Gastroesophageal sphincter (tissue), 4 donors: Measurements from ENCODE around the gene BABAM2. TPM values are rescaled to one million over a fixed set of nuclear protein-coding genes. Genes with fewer than 3 reads are reported as not detected.
"Not testable (repeated sequence)": the region's sequence is repeated elsewhere in the genome, so short reads cannot be mapped to it uniquely, and the experiment has no call there.

Source experiments
- ATAC-seq: fragments of 150-250 bp; one replicate; pipeline ENCODE4 v1.9.1; 2016; ENCODE audit warnings: mild to moderate bottlenecking, moderate library complexity
- H3K27ac ChIP-seq, 4 donors: fragments of 200-600 bp; sonication (generic) in 3 of 4; 1 replicate in 3 of 4; 2 replicates in 1 of 4; pipeline ENCODE4 v1.5.1; 2016 to 2019
- H3K27me3 ChIP-seq: fragments of 200-600 bp; sonication (generic); one replicate; pipeline ENCODE4 v1.5.1; 2019
- H3K36me3 ChIP-seq, 2 donors: fragments of 200-600 bp; sonication (generic); one replicate each; pipeline ENCODE4 v1.5.1; 2019; ENCODE audit warnings: control low read depth in 1 of 2
- H3K4me1 ChIP-seq, 3 donors: fragments of 200-600 bp; sonication (generic); 1 replicate in 2 of 3; 2 replicates in 1 of 3; pipeline ENCODE4 v1.5.1; 2016 to 2019; ENCODE audit warnings: control low read depth in 2 of 3
- H3K4me3 ChIP-seq, 2 donors: fragments of 200-600 bp; sonication (generic); one replicate each; pipeline ENCODE4 v1.5.1; 2019; ENCODE audit warnings: mild to moderate bottlenecking in 1 of 2, moderate library complexity in 1 of 2
- H3K9me3 ChIP-seq, 3 donors: fragments of 200-600 bp; sonication (generic); one replicate each; pipeline ENCODE4 v1.5.1; 2017 to 2019; ENCODE audit warnings: control low read depth in 2 of 3
- CTCF ChIP-seq, 4 experiments: fragments of 200-600 bp in 2 of 4; fragments of 450-650 bp in 2 of 4; sonication (generic) in 1 of 4; IDR thresholded peaks; one replicate each; pipeline ENCODE4 v1.5.1; 2017 to 2019; ENCODE audit warnings: antibody characterized with exemption in 4 of 4, mild to moderate bottlenecking in 2 of 4, moderate library complexity in 2 of 4
- EP300 ChIP-seq: sonication (generic); formaldehyde crosslinking; IDR thresholded peaks from one replicate; pipeline ENCODE4 v1.6.1; 2017; ENCODE audit warnings: antibody characterized with exemption, mild to moderate bottlenecking
- POLR2A ChIP-seq, 2 donors: fragments of 450-650 bp; IDR thresholded peaks; one replicate each; pipeline ENCODE4 v1.6.1; 2017; ENCODE audit warnings: antibody characterized with exemption in 2 of 2, mild to moderate bottlenecking in 2 of 2, moderate library complexity in 1 of 2
- POLR2AphosphoS5 ChIP-seq: sonication (generic); formaldehyde crosslinking; IDR thresholded peaks from one replicate; pipeline ENCODE4 v1.6.1; 2017; ENCODE audit warnings: antibody characterized with exemption
- WGBS, 2 donors: methylation state at CpG; one replicate each; pipeline ENCODE4 v1.1.5; 2018; ENCODE audit warnings: low coverage in 1 of 2; 5-methylcytosine and 5-hydroxymethylcytosine counted together
- total RNA-seq, 4 donors: library from RNA; depleted of rRNA; stranded (reverse); fragments of >200 nt; gene quantifications; one replicate each; pipeline ENCODE4 v1.1.0, GENCODE V29; 2016

Gene BABAM2
- total RNA-seq, 4 donors from 2014 or later: 28.5 to 43.6 (median 37.4) TPM

GRCh38 chr2:28332696-28333095, 442.2 kb downstream of the BABAM2 start:
- Histone ChIP-seq H3K4me1 (peaks cover 0 to 41% (median 0%) of the 10 kb centered on the region in 3 donors), H3K27me3 (no peaks in the 10 kb centered on the region), H3K27ac (no peak overlapping the region), H3K4me3 (no peak overlapping the region), H3K9me3 (no peaks in the 10 kb centered on the region), H3K36me3 (no peaks in the 10 kb centered on the region)
- no peak for ATAC-seq
- 88 to 100% methylated on average over 1 to 4 of the region's 8 CpGs for WGBS, 2 donors
- TF ChIP-seq EP300 (no peak), POLR2AphosphoS5 (no peak), CTCF (IDR thresholded peaks at IDR 0.05) (no peak), POLR2A (IDR thresholded peaks at IDR 0.05) (no peak)

- Histone ChIP-seq H3K4me1 (peaks cover 0 to 42% (median 0%) of the 10 kb centered on the region in 3 donors), H3K36me3 (peaks cover 0 to 5% of the 10 kb centered on the region in 2 donors), H3K4me3 (no peak overlapping the region), H3K27me3 (no peaks in the 10 kb centered on the region), H3K9me3 (no peaks in the 10 kb centered on the region), H3K27ac (peak overlapping the region in 3 of 4 donors; percentile 32 to 73 (median 56))
- WGBS, 2 donors: 40 to 48% methylated on average over 7 of the region's 15 CpGs
- no peak for TF ChIP-seq POLR2A (IDR thresholded peaks at IDR 0.05)
- TF ChIP-seq POLR2AphosphoS5: peak; percentile 63
- peak; percentile 29 for ATAC-seq
Measured at GRCh38 chr2:28333606-28334526, 443.3 kb downstream of the BABAM2 start.

GRCh38 chr2:28334527-28334894, 444.0 kb downstream of the BABAM2 start:
- Histone ChIP-seq H3K4me3 (no peak overlapping the region), H3K4me1 (peaks cover 0 to 45% (median 0%) of the 10 kb centered on the region in 3 donors), H3K27me3 (no peaks in the 10 kb centered on the region), H3K36me3 (peaks cover 0 to 10% of the 10 kb centered on the region in 2 donors), H3K9me3 (no peaks in the 10 kb centered on the region), H3K27ac (peak overlapping the region in 3 of 4 donors; percentile 32 to 73 (median 56))
- no peak for ATAC-seq
- no peak for TF ChIP-seq EP300
- 70 to 100% methylated on average over 2 to 4 of the region's 8 CpGs for WGBS, 2 donors

GRCh38 chr2:28335265-28335664, 444.7 kb downstream of the BABAM2 start:
- H3K27ac ChIP-seq, H3K4me3 ChIP-seq, H3K27me3 ChIP-seq, ATAC-seq, H3K9me3 ChIP-seq: not testable (repeated sequence)
- WGBS, 2 donors: 94 to 100% methylated on average over 1 to 3 of the region's 11 CpGs
- Histone ChIP-seq H3K4me1 (peaks cover 0 to 45% (median 0%) of the 10 kb centered on the region in 3 donors), H3K36me3 (peaks cover 0 to 10% of the 10 kb centered on the region in 2 donors)

GRCh38 chr2:28335666-28336065, 445.1 kb downstream of the BABAM2 start:
- Histone ChIP-seq H3K36me3 (peaks cover 0 to 10% of the 10 kb centered on the region in 2 donors), H3K27me3 (no peaks in the 10 kb centered on the region), H3K4me1 (peaks cover 0 to 49% (median 0%) of the 10 kb centered on the region in 3 donors), H3K4me3 (no peak overlapping the region), H3K27ac (no peak overlapping the region), H3K9me3 (no peaks in the 10 kb centered on the region)
- 60 to 95% methylated on average over 2 to 6 of the region's 6 CpGs for WGBS, 2 donors
- TF ChIP-seq POLR2A (IDR thresholded peaks at IDR 0.05): no peak
- ATAC-seq: no peak

- H3K27ac ChIP-seq: no peak overlapping the region
- H3K36me3 ChIP-seq: peaks cover 0 to 10% of the 10 kb centered on the region in 2 donors
- H3K4me3 ChIP-seq: no peak overlapping the region
- TF ChIP-seq POLR2A (IDR thresholded peaks at IDR 0.05) (no peak), CTCF (IDR thresholded peaks at IDR 0.05) (no peak), EP300 (no peak), POLR2AphosphoS5 (no peak)
- no peaks in the 10 kb centered on the region for H3K9me3 ChIP-seq
- no peaks in the 10 kb centered on the region for H3K27me3 ChIP-seq
- 66 to 88% methylated on average over 5 to 9 of the region's 13 CpGs for WGBS, 2 donors
- peaks cover 0 to 55% (median 0%) of the 10 kb centered on the region in 3 donors for H3K4me1 ChIP-seq
- ATAC-seq: no peak
Measured at GRCh38 chr2:28336264-28336980, 445.9 kb downstream of the BABAM2 start.
